HepG2 (cell line): ENCODE data around the gene PCNX1. TPM values are rescaled to one million over a fixed set of nuclear protein-coding genes. Genes with fewer than 3 reads are reported as not detected.
"Not testable (repeated sequence)": the region's sequence is repeated elsewhere in the genome, so short reads cannot be mapped to it uniquely, and the experiment has no call there.

Experiments used
- ATAC-seq: fragments of 200-7000 bp; cut with Tn5 transposase; 3 replicates; pipeline ENCODE4 v1.9.1; 2020; ENCODE audit warnings: mild to moderate bottlenecking, moderate library complexity
- BruUV-seq: library from RNA; stranded (reverse); fragments of 400-500 nt; replicated peaks from 2 replicates; lab custom pipeline; 2021; lab: Mats Ljungman, UMichigan
- CTCF ChIA-PET: fragments of 300-600 bp; formaldehyde crosslinking; extraction: SDS; loops from one replicate; lab custom pipeline; 2021; ENCODE audit warnings: low total read pairs, inconsistent platforms, low intra/inter-chr PET ratio; lab: Yijun Ruan, JAX
- POLR2A ChIA-PET: fragments of 350-600 bp; sonication (Branson Sonifier 250); formaldehyde crosslinking; loops from one replicate; lab custom pipeline; 2020; ENCODE audit warnings: antibody characterized with exemption, inconsistent platforms; lab: Yijun Ruan, JAX
- DNase-seq: peaks from one replicate; pipeline ENCODE4 v3.0.0-alpha.2; 2015; ENCODE audit warnings: low spot score
- FAIRE-seq: peaks from 3 replicates; lab custom pipeline; 2011; peaks lifted over from hg19 to GRCh38; lab: Jason Lieb, UNC
- H2AFZ ChIP-seq: one replicate; pipeline ENCODE4 v1.6.1; 2011; ENCODE audit warnings: low read length, inconsistent platforms
- H3K27ac ChIP-seq: fragments of 300-600 bp; 3 replicates; pipeline ENCODE4 v1.8.0; 2011; ENCODE audit warnings: mixed run types, mild to moderate bottlenecking, mixed read lengths, low read length, inconsistent platforms; ENCODE audit not compliant: insufficient read depth; ENCODE audit errors: extremely low read length
- H3K27me3 ChIP-seq, 2 experiments: fragments of 200-600 bp in 1 of 2; 2 replicates in 1 of 2; 3 replicates in 1 of 2; pipeline versions ENCODE4 v1.6.0 to v1.8.0; 2011; ENCODE audit warnings: low read length in 2 of 2, mild to moderate bottlenecking in 2 of 2, moderate library complexity in 2 of 2, inconsistent platforms in 1 of 2; ENCODE audit not compliant: insufficient read depth in 2 of 2, control insufficient read depth in 1 of 2
- H3K36me3 ChIP-seq, 2 experiments: fragments of 200-600 bp in 1 of 2; replicated peaks in 1 of 2; 2 replicates in 1 of 2; 3 replicates in 1 of 2; pipeline versions ENCODE4 v1.5.1 to v1.8.0; 2011; ENCODE audit warnings: low read length in 2 of 2, inconsistent platforms in 1 of 2; ENCODE audit not compliant: insufficient read depth in 2 of 2, control insufficient read depth in 1 of 2
- H3K4me1 ChIP-seq: 2 replicates; pipeline ENCODE4 v1.5.1; 2012; ENCODE audit warnings: low read length, inconsistent platforms; ENCODE audit not compliant: insufficient read depth
- H3K4me2 ChIP-seq: 2 replicates; pipeline ENCODE4 v1.6.0; 2011; ENCODE audit warnings: low read depth, low read length, inconsistent platforms
- H3K4me3 ChIP-seq, 3 experiments: fragments of 200-600 bp in 1 of 3; sonication (generic), shearing (Covaris generic) in 1 of 3; replicated peaks in 1 of 3; 2 replicates each; pipeline ENCODE4 v1.5.1; 2011 to 2016; ENCODE audit warnings: low read length in 3 of 3, inconsistent platforms in 2 of 3, low read depth in 2 of 3, mild to moderate bottlenecking in 2 of 3, control low read depth in 1 of 3, mixed read lengths in 1 of 3; ENCODE audit not compliant: insufficient read depth in 1 of 3
- H3K79me2 ChIP-seq: one replicate; pipeline ENCODE4 v1.6.1; 2011; ENCODE audit warnings: low read length, inconsistent platforms; ENCODE audit not compliant: insufficient read depth
- H3K9ac ChIP-seq: 2 replicates; pipeline ENCODE4 v1.6.0; 2011; ENCODE audit warnings: mild to moderate bottlenecking, low read depth, low read length, inconsistent platforms; ENCODE audit not compliant: insufficient read depth
- H3K9me3 ChIP-seq: 2 replicates; pipeline ENCODE4 v1.5.1; 2012; ENCODE audit warnings: mild to moderate bottlenecking, low read length
- H4K20me1 ChIP-seq: 2 replicates; pipeline ENCODE4 v1.6.0; 2011; ENCODE audit warnings: inconsistent platforms, mild to moderate bottlenecking, low read length, moderate library complexity; ENCODE audit not compliant: insufficient read depth
- CBX5 ChIP-seq: sonication (generic); formaldehyde crosslinking; IDR thresholded peaks from 2 replicates; pipeline ENCODE4 v1.4.0; 2020; ENCODE audit warnings: missing genetic modification reagents, borderline replicate concordance
- FOXA1 ChIP-seq, 2 experiments: fragments of 450-650 bp in 1 of 2; sonication (generic) in 1 of 2; formaldehyde crosslinking in 1 of 2; IDR thresholded peaks; 2 replicates each; pipeline versions ENCODE4 v1.4.0 to v1.6.1; 2016 to 2020; ENCODE audit warnings: missing genetic modification reagents in 1 of 2
- YY1 ChIP-seq: IDR thresholded peaks from 2 replicates; pipeline ENCODE4 v1.6.1; 2011; ENCODE audit warnings: low read length, low read depth, moderate library complexity, mild to moderate bottlenecking; ENCODE audit not compliant: insufficient read depth, insufficient replicate concordance
- ZBTB33 ChIP-seq: sonication (generic); formaldehyde crosslinking; IDR thresholded peaks from 2 replicates; pipeline ENCODE4 v1.4.0; 2020; ENCODE audit warnings: missing genetic modification reagents
- ZMYM4 ChIP-seq: sonication (generic); formaldehyde crosslinking; IDR thresholded peaks from 2 replicates; pipeline ENCODE4 v1.8.1; 2023; ENCODE audit warnings: mild to moderate bottlenecking, missing genetic modification reagents
- ZNF281 ChIP-seq: sonication (generic); formaldehyde crosslinking; IDR thresholded peaks from 2 replicates; pipeline ENCODE4 v1.4.0; 2020; ENCODE audit warnings: missing genetic modification reagents, borderline replicate concordance
- ZNF687 ChIP-seq: sonication (generic); formaldehyde crosslinking; IDR thresholded peaks from 2 replicates; pipeline ENCODE4 v1.5.1; 2020; ENCODE audit warnings: mild to moderate bottlenecking, missing genetic modification reagents, moderate library complexity
- WGBS: methylation state at CpG from one replicate; pipeline ENCODE4 v1.1.6; 2017; ENCODE audit warnings: low lambda C conversion rate; 5-methylcytosine and 5-hydroxymethylcytosine counted together
- in situ Hi-C: cut with HindIII; loops from 2 replicates; pipeline ENCODE4 v1.10.0; 2017; ENCODE audit warnings: low pct_unique_long_range_greater_than_20kb; ENCODE audit not compliant: extremely low pct_ligation_motif_present
- intact Hi-C: fragments of 100-400 bp; cut with micrococcal nuclease; formaldehyde crosslinking; loops from one replicate; pipeline ENCODE4 v1.10.0; 2022; ENCODE audit not compliant: unreplicated experiment
- polyA plus RNA-seq, 8 experiments: library from polyadenylated mRNA; depleted of rRNA in 3 of 8; stranded (reverse) in 7 of 8; unstranded in 1 of 8; fragments of >200 nt; fragmentation: Illumina TruSeq in 4 of 8; extraction: Trizol in 4 of 8; gene quantifications; 2 replicates each; pipeline versions ENCODE4 v1.2.1 to v1.2.3, GENCODE V29; 2011 to 2016; ENCODE audit warnings: low read depth in 4 of 8, missing spikeins in 1 of 8, mixed read lengths in 1 of 8; ENCODE audit not compliant: insufficient read depth in 1 of 8
- total RNA-seq, 5 experiments: library from RNA; depleted of rRNA; stranded (reverse); fragments of >200 nt; fragmentation: Illumina TruSeq; extraction: Trizol; gene quantifications; 2 replicates each; pipeline ENCODE4 v1.2.3, GENCODE V29; 2016; ENCODE audit warnings: low read depth in 1 of 5

PCNX1 gene
- total and polyA plus RNA-seq, 2 of the 13 experiments (the other 11 are each of a cell fraction or from before 2014, with no cell fraction given): 24.9 to 30.3 TPM

- H4K20me1 ChIP-seq; H2AFZ ChIP-seq; H3K4me3 ChIP-seq; H3K27me3 ChIP-seq; BruUV-seq; intact Hi-C loops; in situ Hi-C loops; H3K9ac ChIP-seq; DNase-seq; CTCF ChIA-PET; H3K27ac ChIP-seq; H3K4me2 ChIP-seq; FAIRE-seq; ATAC-seq; H3K36me3 ChIP-seq; POLR2A ChIA-PET; TF ChIP-seq FOXA1 (IDR thresholded peaks at IDR 0.05): not testable (repeated sequence)
- TF ChIP-seq ZMYM4 (CRISPR knock-in tag) (peak; percentile 40; the same call in 1 of the 2 replicates), YY1 (peak; percentile 16), ZNF687 (0 out of 2 replicates have a peak, but pooled peaks have one; percentile 21), ZBTB33 (peak; percentile 58; the same call in 1 of the 2 replicates), FOXA1 (CRISPR knock-in tag; IDR thresholded peaks at IDR 0.05) (peak; percentile 48; the same call in 1 of the 2 replicates), ZNF281 (CRISPR knock-in tag) (peak; percentile 84), CBX5 (CRISPR knock-in tag) (peak; percentile 13; the same call in 1 of the 2 replicates)
- 86% methylated on average over 10 of the region's 15 CpGs for WGBS
- H3K79me2 ChIP-seq: peaks cover 21% of the 10 kb centered on the region
- peaks cover 26% of the 10 kb centered on the region for H3K9me3 ChIP-seq
- H3K4me1 ChIP-seq: 0 out of 2 replicates have a peak, but pooled peaks cover 14% of the 10 kb centered on the region
Observed at GRCh38 chr14:70941637-70942341, 34.5 kb downstream of the PCNX1 start.
